HUES64 (cell line): Measurements from ENCODE around the gene ECHS1.

Source experiments
- H3K27ac ChIP-seq: 2 replicates; pipeline ENCODE4 v1.7.0; 2013; ENCODE audit warnings: low read depth, low read length, inconsistent platforms
- H3K27me3 ChIP-seq: 2 replicates; pipeline ENCODE4 v1.6.1; 2013; ENCODE audit warnings: mild to moderate bottlenecking, low read length; ENCODE audit not compliant: insufficient read depth
- H3K36me3 ChIP-seq: 2 replicates; pipeline ENCODE4 v1.6.1; 2013; ENCODE audit warnings: mild to moderate bottlenecking, low read length; ENCODE audit not compliant: insufficient read depth
- H3K4me1 ChIP-seq: 2 replicates; pipeline ENCODE4 v1.6.1; 2013; ENCODE audit warnings: mild to moderate bottlenecking, low read length, moderate library complexity; ENCODE audit not compliant: insufficient read depth
- H3K4me3 ChIP-seq: 2 replicates; pipeline ENCODE4 v1.5.1; 2013; ENCODE audit warnings: mild to moderate bottlenecking, low read length, moderate library complexity
- H3K9ac ChIP-seq: 2 replicates; pipeline ENCODE4 v1.6.1; 2013; ENCODE audit warnings: mild to moderate bottlenecking, low read depth, low read length
- H3K9me3 ChIP-seq: 2 replicates; pipeline ENCODE4 v1.6.1; 2013; ENCODE audit warnings: low read depth, low read length; ENCODE audit not compliant: insufficient read depth
- WGBS: fragments of 150-250, 120-280 bp; methylation state at CpG from one replicate; pipeline ENCODE4 v1.1.7; 2013; ENCODE audit warnings: missing lambda C conversion rate; 5-methylcytosine and 5-hydroxymethylcytosine counted together

The ECHS1 gene

DNA sequence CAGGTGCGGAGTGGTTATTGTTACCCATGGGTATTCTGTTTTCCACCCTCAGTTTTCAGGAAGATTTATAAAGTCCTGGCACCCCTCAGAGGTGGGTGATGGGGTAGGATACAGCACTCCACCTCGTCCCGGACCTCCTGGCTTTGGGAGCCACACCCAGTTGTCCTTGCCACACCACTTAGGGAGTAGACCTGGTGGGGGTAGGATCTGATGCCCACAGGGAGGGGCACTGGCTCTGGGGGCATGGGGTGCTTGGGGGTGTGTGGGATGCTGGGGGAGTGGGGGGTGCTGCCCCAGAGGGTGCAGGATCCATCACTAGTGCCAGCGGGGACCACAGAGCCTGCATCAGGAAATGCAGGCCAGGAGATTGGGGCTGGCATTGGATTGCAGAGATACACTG lies 60.0 kb downstream of the ECHS1 start:
- Histone ChIP-seq H3K27me3 (no peaks in the 10 kb centered on the region), H3K27ac (no peak overlapping the region), H3K9ac (no peak overlapping the region), H3K4me1 (no peaks in the 10 kb centered on the region), H3K36me3 (peaks cover 30% of the 10 kb centered on the region), H3K9me3 (no peaks in the 10 kb centered on the region), H3K4me3 (no peak overlapping the region)
- WGBS, result 98% methylated on average over 4 of the region's 4 CpGs

DNA sequence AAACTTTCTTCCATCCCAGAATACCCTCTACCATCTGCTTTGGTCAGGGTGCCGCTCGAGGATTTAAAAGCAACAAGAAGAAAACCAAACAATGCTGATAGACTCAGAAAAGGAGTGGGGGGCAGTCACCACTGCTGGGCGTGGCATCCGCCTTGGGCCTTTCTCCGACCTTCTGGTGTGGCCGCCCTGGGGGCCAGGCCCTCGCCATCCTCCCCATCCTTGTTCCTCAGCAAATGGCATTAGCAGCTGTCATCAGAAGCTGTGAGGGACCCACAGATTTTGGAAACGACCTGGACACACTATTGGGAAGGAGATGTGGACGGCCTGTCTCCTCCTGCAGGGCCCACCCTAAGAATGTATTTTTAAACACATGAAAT lies 60.4 kb downstream of the ECHS1 start:
- Histone ChIP-seq H3K9ac (no peak overlapping the region), H3K36me3 (peaks cover 30% of the 10 kb centered on the region), H3K4me1 (no peaks in the 10 kb centered on the region), H3K27me3 (no peaks in the 10 kb centered on the region), H3K9me3 (no peaks in the 10 kb centered on the region), H3K4me3 (no peak overlapping the region), H3K27ac (no peak overlapping the region)
- WGBS, result 91% methylated on average over 9 of the region's 9 CpGs
